GM12875 (cell line): ENCODE measurements around the gene KLHL10.

Experiments
- H3K4me3 ChIP-seq: one replicate; pipeline ENCODE4 v1.5.1; 2011; ENCODE audit warnings: low read depth, low read length, control low read depth
- TF ChIP-seq, protein P1 (sequence below): IDR thresholded peaks from 2 replicates; pipeline ENCODE4 v1.5.1; 2011; ENCODE audit warnings: low read depth, mild to moderate bottlenecking, control low read depth, inconsistent platforms, low read length, moderate library complexity, borderline replicate concordance; ENCODE audit not compliant: insufficient read depth

KLHL10 gene

DNA sequence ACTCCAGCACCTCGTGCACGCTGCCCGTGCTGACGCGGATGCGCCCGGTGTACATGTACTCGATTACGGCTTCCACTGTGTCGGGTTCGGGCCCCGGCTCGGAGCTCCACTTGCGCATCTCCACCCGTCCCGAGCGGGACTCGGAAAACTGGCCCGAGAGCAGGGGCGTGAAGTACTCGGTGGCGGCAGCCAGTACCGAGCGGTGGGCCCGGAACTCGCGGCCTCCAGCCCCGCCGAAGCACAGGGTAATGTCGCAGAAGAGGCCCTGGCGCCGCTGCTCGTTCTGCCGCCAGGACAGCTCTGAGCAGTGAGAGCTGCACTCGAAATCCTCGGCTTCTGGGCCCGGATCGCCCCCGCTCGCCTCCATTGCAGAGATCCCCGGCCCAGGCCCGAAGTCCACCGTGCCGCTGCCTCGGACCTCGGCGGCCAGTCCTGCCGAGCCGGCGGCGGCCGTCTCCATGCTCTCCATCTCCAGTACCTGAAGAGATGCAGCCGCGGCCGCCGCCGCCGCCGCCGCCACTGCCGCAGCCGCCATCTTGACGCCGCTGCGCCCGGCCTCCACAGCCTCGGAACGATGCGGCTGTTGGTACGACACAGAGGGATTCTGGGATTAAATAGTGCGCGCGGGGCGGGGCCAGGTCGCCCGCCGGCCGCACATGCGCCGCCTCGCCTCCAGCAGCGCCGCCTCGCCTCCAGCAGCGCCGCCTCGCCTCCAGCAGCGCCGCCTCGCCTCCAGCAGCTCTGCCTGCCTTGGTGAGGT is 27.4 kb downstream of the KLHL10 start, which contains the start of gene KLHL11:
TSS of gene KLHL11 (minus strand) at position 588 of the 760 bp plus-strand sequence. CDS start at position 535, 53 bp downstream.
- H3K4me3 ChIP-seq, result peak within 1 kb of the TSS; percentile 94
- TF ChIP-seq, protein P1, sequence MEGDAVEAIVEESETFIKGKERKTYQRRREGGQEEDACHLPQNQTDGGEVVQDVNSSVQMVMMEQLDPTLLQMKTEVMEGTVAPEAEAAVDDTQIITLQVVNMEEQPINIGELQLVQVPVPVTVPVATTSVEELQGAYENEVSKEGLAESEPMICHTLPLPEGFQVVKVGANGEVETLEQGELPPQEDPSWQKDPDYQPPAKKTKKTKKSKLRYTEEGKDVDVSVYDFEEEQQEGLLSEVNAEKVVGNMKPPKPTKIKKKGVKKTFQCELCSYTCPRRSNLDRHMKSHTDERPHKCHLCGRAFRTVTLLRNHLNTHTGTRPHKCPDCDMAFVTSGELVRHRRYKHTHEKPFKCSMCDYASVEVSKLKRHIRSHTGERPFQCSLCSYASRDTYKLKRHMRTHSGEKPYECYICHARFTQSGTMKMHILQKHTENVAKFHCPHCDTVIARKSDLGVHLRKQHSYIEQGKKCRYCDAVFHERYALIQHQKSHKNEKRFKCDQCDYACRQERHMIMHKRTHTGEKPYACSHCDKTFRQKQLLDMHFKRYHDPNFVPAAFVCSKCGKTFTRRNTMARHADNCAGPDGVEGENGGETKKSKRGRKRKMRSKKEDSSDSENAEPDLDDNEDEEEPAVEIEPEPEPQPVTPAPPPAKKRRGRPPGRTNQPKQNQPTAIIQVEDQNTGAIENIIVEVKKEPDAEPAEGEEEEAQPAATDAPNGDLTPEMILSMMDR, result no peak

DNA sequence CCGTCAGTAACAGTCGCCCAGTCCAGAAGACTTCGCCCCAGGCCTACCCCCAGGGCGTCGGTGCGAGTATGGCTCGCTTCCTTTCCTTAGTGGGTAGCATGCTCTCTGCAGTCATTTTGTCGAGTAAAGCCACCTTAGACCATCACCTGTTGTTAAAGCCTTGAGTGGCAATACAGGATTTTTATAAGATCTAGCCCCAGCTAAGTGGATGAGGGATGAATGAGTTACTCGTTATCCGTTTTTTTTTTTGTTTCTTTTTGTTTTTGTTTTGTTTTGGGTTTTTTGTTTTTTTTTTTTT is 27.9 kb downstream of the KLHL10 start:
- TF ChIP-seq, protein P1, result no peak
- H3K4me3 ChIP-seq, result peak overlapping the region; percentile 28

DNA sequence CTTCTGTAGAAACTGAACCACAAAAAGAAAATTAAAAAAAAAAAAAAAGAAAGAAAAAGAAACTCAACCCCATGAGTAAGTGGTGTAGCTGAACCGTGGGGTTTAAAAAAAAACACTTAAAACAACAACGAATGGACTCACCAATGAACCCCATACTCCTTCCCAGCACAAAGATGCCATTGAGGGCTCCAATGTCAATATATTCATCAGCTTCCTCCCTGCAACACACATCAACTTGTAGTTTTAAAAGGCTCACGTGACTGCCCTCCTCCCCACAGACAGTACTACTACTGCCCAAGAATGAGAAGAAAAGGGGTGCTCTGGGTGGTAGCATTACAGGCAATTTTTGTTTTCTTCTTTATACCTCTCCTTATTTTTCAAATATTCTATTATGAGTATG is 30.9 kb downstream of the KLHL10 start:
- H3K4me3 ChIP-seq, result no peak overlapping the region
- TF ChIP-seq, protein P1, result no peak

DNA sequence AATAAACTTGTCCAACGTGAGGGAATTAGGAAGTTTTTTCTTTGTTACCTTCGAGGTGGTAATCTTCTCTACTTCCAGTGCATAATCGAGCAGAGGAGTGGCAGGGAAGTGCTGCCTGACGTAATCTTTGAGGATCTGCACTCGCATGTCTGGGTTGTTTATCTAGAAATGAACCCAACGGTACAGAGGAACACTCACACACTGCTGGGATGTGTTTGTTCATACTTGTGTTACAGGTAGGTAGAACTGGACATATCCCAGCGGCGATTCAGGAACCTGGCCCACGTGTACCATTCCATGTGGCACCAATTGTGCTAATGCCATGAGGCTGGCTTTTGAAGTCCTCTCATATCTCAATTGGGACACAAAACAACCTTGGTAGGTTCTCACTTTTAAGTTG is 31.8 kb downstream of the KLHL10 start:
- TF ChIP-seq, protein P1, result no peak
- no peak overlapping the region for H3K4me3 ChIP-seq

DNA sequence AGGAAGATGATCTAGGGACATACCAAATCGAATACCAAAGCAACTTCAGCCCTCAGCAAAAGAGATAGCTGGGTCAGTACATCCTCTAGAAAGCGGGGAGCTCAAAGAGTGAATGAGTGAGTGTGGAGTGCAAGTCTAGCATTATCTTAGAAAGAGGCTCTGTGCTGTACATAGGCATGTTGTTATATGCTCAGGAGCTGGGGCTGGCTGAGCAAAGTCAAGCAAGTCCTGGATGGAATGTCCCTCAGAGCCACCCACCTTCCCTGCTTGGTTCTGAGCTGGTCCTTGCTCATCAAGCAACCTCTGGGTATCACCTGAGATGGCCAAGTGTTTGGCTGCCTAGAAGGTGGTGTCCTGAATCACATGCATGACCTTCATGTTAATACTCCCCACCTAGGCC is 32.5 kb downstream of the KLHL10 start:
- no peak overlapping the region for H3K4me3 ChIP-seq
- TF ChIP-seq, protein P1, result no peak

DNA sequence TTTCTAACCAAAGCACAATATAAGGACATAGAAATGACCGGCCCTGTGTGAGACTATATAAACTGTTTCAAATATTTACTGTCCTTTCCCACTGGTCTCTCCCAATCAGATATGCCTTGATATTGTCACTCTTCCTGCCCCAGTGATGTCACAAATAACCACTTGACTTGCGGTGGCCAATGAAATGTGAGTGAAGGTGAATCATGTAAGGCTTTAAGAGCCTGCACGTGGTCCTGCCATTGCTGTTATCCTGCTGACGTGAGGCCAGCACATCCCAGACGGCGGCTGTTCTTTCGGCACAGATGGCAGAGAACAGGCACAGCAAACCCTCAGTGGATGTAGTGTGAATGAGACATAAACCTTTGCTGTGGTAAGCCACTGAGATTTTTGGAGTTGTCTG is 33.0 kb downstream of the KLHL10 start:
- no peak overlapping the region for H3K4me3 ChIP-seq
- TF ChIP-seq, protein P1, result no peak

DNA sequence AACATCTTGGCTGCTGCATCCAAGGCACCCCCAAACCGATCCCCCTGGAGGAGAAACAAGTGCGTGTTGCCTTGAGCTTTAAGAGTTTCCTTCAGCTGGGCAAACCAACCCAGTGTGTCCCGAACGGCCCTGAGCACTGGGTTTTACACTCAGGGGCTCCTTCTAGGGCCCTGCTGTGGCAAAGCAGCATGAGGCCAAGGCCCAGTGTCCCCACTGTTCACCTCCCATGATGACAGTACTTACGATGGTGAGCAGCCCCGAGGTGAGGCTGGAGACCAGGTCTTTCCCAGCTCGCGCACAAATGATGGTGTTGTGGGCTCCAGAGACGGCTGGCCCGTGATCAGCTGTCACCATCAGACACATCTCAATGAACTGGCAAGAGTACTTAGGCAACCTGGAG is 34.2 kb downstream of the KLHL10 start:
- no peak overlapping the region for H3K4me3 ChIP-seq
- TF ChIP-seq, protein P1, result no peak
